Hematopoietic multipotent progenitor cell treated with erythropoietin and hydrocortisone succinate and interleukin-3 and kit ligand, for 15 days (in vitro differentiated cells): ENCODE results near the gene GRID1.

ENCODE experiments used
- DNase-seq: peaks from one replicate; pipeline ENCODE4 v3.0.0-alpha.2; 2015; ENCODE audit warnings: low spot score

GRID1 gene

DNA sequence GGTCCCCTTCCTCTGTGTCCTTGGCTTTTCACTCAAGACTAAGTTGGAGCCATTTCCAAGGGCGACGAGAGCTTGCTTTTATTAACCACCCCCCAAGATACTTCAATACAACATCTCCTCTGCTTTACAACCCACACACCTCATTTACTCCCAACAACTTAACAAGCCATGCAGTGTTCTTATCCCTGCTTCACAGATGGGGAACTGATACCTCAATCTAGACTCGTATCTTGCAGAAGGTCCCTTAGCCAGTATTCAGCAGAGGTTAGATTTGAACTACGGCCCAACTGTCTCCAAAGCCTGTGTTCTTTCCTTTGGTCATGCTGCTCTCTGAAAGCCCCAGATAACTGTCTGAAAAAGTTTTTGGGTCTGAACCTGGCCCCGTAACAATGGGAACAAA is 444.8 kb downstream of the GRID1 start:
- DNase-seq = no peak

- no peak for DNase-seq
These were observed 446.3 kb downstream of the GRID1 start for GRCh38 chr10:85920311-85920710.

DNA sequence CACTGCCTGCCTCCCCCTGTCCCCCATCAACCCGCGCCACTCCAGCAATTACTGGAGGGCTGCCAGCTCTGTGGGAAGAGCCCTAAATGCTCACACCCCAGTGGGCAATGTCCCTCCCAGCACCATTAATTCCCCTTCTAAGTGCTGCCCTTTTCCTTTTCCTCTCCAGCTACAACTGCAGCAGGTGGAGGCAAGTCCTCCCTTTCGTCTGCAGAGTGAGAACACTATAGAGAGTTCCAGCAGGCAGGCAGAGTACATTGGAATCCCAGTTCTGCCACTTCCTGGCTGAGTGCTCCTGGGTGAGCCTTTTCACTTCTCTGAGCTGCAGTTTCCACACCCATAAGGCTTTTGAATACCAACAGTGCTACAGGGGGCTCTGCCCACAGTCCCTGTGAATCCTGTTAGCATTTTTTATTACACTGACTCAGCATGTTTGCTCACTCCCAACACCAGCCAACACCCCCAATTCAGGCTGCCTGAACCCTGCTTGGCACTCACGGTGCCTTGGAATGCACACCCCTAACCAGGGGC is 447.0 kb downstream of the GRID1 start:
- DNase-seq = no peak

GRCh38 chr10:85918371-85918770 is 448.2 kb downstream of the GRID1 start:
- DNase-seq = no peak

DNA sequence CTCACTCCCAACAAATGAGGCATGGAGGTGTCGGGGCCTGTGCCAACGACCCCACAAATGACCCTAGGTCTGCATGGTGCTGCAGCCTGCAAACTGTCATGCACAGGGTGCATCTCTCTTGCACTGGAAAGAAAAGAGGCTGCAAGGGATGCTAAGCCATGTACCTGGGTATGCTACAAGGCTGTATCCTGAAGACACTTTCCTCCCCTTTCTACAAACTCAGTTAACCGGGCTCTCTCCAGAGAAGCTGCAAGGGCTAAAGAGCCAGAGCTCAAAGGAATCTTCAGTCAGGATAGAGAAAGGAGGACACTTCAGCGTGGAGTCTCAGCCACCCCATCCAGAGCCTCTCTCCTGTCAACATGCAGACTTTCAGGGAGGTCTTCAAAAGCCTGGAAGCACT is 449.0 kb downstream of the GRID1 start:
- no peak for DNase-seq

DNA sequence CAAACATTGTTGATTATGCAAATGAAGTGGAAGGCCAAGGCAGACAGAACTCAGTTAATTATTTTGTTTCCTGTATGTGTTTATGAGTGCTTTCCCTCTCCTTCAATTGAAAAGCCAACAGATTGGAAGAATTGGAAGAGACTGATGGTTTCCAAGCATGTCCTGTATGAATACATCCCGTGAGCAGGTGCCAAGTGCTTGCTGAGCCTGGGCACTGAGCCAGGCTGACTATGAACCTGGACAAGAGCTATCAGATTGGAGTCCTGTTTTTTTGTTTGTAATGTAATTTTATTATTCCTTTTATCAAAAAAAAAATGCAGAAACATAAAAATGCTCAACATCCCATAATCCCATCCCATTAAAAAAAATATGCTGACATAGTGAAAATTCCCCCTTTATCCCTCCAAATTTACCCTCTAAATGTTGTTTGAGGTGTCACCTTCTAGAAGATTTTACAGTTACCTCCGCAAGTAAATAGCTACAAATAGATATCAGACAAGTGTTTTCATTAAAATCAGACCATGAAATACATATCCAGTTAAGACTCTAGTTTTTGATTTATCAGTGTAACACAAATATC is 449.5 kb downstream of the GRID1 start:
- no peak for DNase-seq

DNA sequence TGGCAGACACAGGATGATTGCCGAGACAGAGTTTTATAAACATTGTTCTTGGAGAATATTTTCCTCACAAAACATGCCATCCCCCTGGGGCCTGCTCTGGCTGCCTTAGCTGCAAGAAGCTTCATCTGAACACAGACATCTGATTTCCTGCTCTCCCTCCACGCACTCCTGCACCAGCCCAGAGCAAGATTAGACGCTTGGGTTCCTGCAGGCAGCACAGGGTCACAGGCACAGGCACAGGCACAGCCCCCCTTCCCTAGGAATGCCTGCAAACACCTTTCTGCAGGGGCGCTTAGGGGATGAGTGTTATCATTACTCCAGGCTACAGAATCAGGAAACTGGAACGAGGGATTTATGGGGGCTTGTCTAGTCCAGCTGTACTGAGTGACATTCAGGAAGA is 450.3 kb downstream of the GRID1 start:
- no peak for DNase-seq

- no peak for DNase-seq
These were observed 451.2 kb downstream of the GRID1 start for GRCh38 chr10:85915245-85915846.

- no peak for DNase-seq
These were observed 451.9 kb downstream of the GRID1 start for GRCh38 chr10:85914720-85915119.

DNA sequence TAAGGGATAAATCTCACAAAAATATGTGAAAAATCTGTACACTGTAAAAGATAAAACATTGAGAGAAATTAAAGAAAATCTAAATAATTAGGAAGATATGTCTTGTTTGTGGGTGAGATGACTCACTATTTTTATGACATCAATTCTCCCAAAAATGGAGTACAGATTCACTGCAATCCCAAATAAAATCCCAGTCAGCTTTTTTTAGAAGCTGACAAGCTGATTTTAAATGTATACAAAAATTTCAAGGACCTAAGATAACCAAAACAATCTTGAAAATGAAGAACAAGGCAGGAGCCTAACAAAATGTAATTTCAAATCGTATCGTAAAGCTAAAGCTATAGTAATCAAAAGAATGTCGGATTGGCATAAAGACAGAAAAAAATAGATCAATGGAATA is 458.1 kb downstream of the GRID1 start:
- DNase-seq = no peak

DNA sequence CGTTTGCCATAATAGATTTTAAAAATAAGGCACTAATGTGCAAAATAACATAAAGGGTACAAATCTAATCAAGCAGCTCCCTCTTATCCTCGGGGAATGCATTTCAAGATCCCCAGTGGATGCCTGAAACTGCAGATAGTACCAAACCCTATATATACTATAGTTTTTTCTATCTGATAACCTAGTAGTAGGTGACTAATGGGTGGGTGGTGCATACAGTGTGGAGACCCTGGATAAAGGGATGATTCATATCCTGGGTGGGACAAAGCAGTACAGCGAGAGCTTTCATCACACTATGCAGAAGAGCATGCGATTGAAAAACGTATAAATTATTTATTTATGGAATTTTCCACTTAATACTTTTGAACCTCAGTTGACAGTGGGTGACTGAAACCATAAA is 464.5 kb downstream of the GRID1 start:
- DNase-seq = no peak

DNA sequence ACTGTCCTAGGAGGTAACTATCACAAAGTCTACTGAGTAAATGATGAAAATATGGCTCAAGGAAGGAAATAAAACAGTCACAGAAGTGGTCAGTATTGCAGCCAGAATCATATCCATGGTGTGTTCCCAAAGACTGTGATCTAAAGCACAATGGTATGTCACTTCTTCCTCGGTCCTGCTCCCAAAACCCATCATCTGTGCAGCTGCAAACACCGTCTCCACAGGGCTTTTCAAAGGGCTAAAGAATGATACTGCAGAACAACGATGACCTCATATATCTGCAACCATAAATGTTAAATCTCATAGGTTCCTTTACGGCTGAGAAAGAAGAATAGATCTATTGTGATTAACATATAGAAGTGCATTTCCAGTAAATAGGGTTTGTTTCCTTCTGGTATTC is 465.0 kb downstream of the GRID1 start:
- no peak for DNase-seq

- DNase-seq = no peak
These were observed 466.1 kb downstream of the GRID1 start for GRCh38 chr10:85900487-85900886.

DNA sequence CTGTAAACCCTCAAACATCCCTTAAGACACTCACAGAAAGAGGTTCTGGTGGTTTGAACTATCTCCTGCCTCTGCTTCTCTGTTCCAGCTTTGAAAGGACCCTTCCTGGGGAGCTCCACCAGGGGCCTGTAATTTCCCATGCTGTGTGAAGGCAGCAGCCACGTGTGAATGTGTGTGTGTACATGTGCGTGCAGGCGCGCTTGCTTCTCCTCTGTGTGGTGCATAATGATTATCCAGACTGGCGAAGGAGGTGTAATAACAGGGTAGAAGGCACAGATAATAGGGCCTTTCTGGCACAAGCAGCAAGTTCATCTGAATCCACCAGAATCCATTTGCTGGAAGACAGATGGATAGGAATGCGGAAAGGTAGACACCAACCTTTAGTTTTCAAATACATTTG is 466.5 kb downstream of the GRID1 start:
- DNase-seq = no peak

DNA sequence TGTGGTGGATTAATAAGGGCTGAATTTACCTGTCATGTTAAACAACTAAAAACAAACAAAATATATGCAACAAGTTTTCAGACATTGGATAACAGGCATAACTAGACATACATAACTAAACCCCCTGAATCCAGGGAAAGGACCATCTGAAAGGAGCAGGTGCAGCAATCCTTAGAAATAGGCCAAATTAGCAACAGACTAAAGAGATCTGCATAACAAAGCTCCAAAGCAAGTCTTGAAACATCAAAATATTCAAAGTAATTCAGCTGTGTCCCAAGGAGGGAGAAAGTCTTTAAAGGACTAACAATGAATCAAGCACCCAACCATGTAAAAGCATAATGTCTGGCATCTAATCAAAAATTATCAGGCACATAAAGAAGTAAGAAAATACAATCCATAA is 475.1 kb downstream of the GRID1 start:
- DNase-seq = no peak

DNA sequence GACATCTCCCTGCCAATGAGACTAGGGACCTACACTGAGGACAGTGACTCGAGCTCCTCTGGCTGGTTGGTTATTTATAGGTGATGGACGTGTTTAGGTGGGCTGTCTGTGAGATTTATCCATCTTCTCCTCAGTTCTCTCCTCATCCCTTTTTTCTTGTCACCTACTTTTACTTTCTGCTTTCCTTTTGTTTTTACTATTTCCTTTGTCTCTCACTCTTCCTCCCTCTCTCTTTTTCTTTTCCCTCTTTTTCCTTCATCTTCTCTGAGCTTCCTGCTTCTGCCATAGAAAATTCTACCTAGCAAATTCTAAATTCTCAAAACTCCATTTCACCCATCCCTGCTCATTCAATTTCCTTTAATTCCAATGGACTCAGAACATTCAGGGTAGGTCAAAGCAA is 478.0 kb downstream of the GRID1 start:
- DNase-seq = no peak

GRCh38 chr10:85888004-85888403 is 478.6 kb downstream of the GRID1 start:
- DNase-seq = no peak

DNA sequence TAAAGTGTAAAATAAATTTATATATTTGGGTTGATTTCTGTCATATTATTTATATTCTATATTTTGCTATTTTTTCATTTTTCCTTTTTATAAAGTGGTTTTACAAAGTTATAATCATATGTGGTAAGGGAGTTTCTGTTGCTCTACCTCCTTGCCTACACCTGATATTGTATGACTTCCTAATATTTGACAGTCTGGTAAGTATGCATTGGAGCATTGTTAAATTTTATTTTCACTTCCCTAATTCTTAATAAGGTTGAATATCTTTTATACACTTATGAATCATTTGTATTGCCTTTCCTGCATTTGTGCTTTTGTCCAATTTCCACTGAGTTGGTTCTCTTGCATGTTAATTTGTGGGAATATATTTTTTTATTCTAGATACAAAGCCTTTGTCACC is 492.4 kb downstream of the GRID1 start:
- no peak for DNase-seq

- DNase-seq = no peak
These were observed 493.5 kb downstream of the GRID1 start for GRCh38 chr10:85873063-85873462.

DNA sequence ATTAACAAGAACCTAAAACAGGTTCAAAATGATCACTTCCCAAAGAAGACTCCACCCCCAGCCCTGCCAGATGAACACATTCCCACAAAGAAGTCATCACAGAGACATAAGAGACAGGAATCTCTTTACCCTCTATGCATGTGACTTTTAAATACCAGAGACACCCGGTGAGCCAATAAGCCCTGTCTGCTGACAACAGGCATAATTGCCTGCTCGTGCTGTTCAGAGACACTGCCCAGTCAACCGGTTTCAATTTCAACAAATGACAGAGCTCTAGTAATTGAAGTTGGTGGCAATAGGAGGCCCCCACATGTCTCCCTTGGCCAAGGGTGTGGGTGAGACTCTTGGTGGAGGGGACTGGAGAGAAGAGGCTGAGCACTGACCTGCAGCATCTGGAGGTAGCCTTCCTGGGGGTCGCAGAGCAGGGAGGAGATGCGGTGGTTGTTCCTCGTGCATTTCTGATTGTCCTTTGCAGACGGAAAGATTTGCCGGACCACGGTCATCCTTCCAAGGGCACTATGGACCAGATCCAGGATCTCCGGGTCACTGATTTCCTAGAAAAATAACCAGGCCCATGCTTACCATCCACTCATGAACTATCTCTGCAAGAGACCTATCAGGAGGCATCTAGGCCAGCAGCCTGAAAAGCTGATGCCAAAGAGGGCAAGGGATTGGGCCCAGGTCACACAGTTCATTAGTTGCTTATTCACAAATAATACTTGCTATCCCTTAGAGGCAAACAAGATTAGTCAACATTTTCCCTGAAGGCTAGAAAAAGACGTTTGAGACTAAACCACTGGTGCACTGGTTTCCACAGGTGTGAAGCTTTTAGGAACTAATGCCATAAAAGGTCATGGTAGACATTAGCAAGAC is 497.7 kb downstream of the GRID1 start:
- DNase-seq = no peak

DNA sequence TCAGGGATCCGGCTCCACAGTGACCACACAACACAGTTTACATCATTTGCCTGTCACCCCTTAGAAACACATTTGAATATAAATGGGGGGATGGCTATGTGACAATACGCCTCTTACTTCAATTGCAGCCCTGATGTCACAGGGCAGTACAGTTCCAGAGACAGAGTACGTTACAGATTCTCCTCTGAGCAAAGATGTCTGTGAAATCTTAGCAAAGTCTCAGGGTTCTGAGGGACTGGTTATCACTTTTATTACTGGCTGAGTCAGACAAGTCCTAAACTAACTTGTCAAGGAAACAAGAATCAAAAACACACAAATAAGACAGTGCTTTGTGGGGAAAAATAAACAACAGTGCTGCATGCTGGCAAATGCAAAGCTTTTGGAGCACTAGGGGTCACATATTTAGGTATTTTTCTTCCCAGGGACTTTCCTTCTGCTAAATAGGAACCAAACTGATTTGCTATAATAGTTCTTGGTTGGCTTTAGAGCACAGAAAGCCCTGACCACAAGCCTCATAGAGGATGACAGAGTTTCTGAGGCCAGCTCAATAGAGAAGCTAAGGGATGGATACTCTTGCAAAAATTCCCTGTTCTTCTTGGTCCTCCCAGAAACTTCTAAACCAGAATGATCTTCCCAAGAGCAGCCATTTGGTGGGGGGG is 501.6 kb downstream of the GRID1 start:
- no peak for DNase-seq

DNA sequence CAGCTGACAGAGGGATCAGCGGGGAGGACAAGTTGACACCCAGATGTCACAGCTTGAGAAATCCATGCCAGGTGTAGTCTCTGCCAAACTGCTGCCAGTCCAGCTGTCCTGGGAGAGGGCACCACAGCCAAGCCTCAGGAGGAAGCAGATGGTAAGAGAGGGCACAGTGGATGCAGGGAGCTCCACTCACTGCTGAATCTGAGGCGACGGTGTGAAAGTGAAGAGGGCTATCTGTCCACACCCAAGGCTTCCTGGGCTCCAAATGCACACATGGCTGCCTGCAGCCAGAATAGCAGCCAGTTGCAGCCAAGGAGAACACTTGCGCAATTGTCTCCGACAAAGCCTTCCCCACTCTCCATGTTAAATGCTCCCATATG is 502.4 kb downstream of the GRID1 start:
- no peak for DNase-seq
